Measurements from ENCODE around the gene SCYL1.

DNA sequence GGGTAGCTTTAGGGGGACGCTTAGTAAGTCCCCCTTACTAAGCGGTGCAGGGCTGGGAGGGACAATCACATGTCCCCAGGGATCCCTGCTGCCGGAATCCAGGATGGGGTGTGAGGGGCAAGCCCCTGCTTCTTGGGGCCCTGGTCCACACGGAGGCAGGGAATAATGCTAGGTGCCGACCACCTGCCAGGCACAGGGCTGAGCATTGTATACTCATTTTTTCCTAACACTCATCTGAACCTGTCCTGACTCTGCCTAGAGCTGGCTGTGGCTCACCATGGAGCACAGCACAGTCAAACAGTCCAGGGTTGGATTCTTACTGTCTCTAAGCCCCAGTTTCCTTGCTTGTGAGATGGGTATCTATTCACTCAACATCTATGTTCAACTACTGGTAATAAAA lies 34.7 kb downstream of the SCYL1 start:
- TF ChIP-seq SIN3A (IDR thresholded peaks at IDR 0.05; ENCODE audit: borderline replicate concordance, insufficient read depth, low read length) (no peak), POLR2AphosphoS5 (IDR thresholded peaks at IDR 0.05; ENCODE audit: low read depth, low read length) (no peak), TAF1 (IDR thresholded peaks at IDR 0.05; ENCODE audit: borderline replicate concordance, insufficient read depth, low read length) (no peak)

Data from PFSK-1 (cell line).